NCI-H510A treated with DMSO at 0.1 percent for 48 hours (cell line): ENCODE measurements around the gene PRKCE.

ENCODE experiments used
- DNase-seq: peaks from one replicate; lab custom pipeline; 2025; lab: John Stamatoyannopoulos, UW

PRKCE gene

GRCh38 chr2:46076875-46077274 is 425.4 kb downstream of the PRKCE start:
- no peak for DNase-seq

GRCh38 chr2:46077522-46078107 is 426.1 kb downstream of the PRKCE start:
- no peak for DNase-seq

GRCh38 chr2:46079985-46080560 is 428.6 kb downstream of the PRKCE start:
- DNase-seq = no peak

- DNase-seq = no peak
Measured at GRCh38 chr2:46082531-46083485, 431.3 kb downstream of the PRKCE start.

- DNase-seq = no peak
Measured at GRCh38 chr2:46086578-46087070, 435.1 kb downstream of the PRKCE start.

- DNase-seq = no peak
Measured at GRCh38 chr2:46087492-46087891, 436.0 kb downstream of the PRKCE start.

GRCh38 chr2:46091004-46091403 is 439.5 kb downstream of the PRKCE start:
- DNase-seq = no peak

GRCh38 chr2:46091961-46092667 is 440.6 kb downstream of the PRKCE start:
- no peak for DNase-seq

- DNase-seq = no peak
Measured at GRCh38 chr2:46094689-46095088, 443.2 kb downstream of the PRKCE start.

- DNase-seq = no peak
Measured at GRCh38 chr2:46095830-46096229, 444.4 kb downstream of the PRKCE start.

GRCh38 chr2:46096260-46096659 is 444.8 kb downstream of the PRKCE start:
- no peak for DNase-seq

- no peak for DNase-seq
Measured at GRCh38 chr2:46097714-46098480, 446.4 kb downstream of the PRKCE start.

GRCh38 chr2:46098621-46099062 is 447.2 kb downstream of the PRKCE start:
- DNase-seq = no peak

- no peak for DNase-seq
Measured at GRCh38 chr2:46101557-46102220, 450.2 kb downstream of the PRKCE start.

GRCh38 chr2:46106690-46107089 is 455.2 kb downstream of the PRKCE start:
- DNase-seq = no peak

GRCh38 chr2:46114996-46115395 is 463.5 kb downstream of the PRKCE start:
- DNase-seq = no peak

GRCh38 chr2:46116150-46116549 is 464.7 kb downstream of the PRKCE start:
- DNase-seq = no peak

GRCh38 chr2:46116553-46116991 is 465.1 kb downstream of the PRKCE start:
- no peak for DNase-seq

GRCh38 chr2:46117379-46117778 is 465.9 kb downstream of the PRKCE start:
- no peak for DNase-seq

GRCh38 chr2:46117994-46118393 is 466.5 kb downstream of the PRKCE start:
- no peak for DNase-seq
